NCI-H146 (cell line): ENCODE results near the gene TMEFF1.
"Not testable (repeated sequence)": the region's sequence is repeated elsewhere in the genome, so short reads cannot be mapped to it uniquely, and the experiment has no call there.

Experiments
- DNase-seq: peaks from one replicate; lab custom pipeline; 2025; lab: John Stamatoyannopoulos, UW

Gene TMEFF1

DNA sequence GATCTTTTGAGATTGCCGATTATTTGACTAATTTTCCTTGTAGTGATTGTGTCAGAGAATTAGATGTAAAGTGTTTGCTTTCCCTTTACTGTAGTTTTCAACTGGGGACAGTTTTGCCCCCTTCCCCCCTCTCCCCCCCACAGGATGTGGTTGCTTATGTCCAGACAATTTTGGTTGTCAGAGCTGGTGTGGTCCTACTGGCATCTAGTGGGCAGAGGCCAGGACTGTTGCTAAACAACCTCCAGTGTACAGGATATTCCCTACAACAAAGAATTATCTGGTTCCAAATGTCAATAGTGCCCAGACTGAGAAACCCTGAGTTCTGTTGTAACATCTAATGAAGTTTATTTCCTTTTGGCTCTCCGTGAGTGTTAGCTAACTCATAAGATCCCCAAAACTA, 20.0 kb downstream of the TMEFF1 start:
- DNase-seq: no peak

DNA sequence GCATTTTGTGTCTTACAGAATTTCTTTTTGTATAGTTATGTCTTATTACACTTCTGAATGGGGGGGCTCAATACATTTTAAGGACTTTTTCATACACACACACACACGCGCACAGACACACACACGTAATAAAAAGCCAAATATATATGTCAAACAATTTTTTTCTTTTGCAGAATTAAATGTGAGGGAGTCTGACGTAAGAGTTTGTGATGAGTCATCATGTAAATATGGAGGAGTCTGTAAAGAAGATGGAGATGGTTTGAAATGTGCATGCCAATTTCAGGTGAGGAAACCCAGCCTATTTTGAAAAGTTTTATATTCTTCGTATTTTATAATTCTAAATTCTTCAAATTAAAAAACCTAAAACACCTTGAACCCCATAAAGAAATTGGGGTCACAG, 25.6 kb downstream of the TMEFF1 start:
- DNase-seq: no peak

DNA sequence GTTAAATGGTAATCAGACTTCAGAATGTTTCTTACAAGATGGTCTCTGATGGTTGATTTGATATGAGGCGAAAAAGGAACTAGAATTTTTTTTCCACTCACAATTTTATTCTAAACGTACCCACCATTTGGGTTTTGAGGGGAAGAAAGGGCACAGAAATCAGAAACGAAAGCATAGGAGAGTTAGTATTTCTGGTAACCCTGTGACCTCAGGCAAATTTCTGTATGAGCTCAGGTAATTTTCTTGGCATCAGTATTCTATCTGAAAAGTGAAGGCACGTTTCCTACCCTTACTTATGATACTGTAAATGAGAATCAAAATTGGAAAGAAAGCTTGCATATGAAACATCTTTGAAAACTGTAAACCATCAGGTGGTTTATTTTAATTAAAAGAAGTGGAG, 26.5 kb downstream of the TMEFF1 start:
- DNase-seq: no peak

DNA sequence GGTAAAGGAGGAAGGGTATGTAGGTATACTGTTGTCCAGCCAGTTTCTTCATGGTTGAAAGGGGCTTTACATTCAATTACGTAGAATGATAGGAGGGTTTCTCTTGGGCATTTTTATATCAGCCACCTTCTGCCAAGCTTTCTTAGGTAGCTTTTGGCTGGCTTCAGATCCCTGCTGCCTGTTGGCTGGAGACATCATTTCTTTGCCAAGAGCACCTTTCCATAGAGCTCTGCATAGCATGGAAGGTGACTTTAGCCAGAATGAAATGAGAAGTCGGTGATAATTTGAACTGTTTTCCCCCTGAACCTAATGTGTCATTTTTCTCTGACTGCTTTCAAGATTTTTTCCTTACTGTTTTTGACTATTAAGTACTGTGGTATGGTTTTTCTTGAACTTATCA, 26.9 kb downstream of the TMEFF1 start:
- no peak for DNase-seq

DNA sequence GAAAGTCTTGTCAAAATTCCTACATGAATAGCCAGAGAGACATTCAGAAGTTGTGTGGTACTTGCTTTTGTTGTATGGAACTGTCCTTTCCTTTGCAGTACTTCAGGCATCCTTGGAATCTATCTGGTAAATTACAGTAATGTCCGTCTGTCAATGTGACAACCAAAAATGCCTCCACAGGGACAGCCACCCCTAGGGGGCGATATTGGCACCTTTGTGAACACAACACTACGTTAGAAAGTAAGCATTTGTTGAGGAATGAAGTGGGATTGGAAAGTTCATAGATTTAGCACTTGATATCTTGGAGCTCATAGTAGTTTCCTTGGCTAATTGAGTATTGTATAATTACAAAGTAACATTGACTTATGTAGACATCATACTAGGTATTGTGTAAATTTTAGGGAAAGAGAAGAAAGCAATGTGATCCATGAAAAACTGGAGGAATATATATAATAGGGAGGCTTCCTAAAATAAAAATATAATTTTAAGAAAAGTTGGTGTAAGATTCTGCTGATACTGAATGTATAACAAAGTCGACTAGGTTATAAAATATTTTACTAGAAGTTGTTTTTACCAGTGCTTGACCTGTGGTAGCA, 32.7 kb downstream of the TMEFF1 start:
- DNase-seq: peak; percentile 2

DNA sequence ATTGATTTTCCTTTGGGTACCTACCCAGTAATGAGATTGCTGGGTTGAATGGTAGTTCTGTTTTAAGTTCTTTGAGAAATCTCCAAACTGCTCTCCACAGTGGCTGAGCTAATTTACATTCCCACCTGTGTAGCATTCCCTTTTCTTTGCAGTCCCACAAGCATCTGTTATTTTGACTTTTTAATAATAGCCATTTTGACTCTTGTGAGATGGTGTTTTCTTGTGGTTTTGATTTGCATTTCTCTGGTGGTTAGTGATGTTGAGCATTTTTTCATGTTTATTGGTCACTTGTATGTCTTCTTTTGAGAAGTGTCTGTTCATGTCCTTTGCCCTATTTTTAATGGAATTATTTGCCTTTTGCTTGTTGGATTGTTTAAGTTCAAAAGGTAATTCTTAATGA, 34.4 kb downstream of the TMEFF1 start:
- not testable (repeated sequence) for DNase-seq

DNA sequence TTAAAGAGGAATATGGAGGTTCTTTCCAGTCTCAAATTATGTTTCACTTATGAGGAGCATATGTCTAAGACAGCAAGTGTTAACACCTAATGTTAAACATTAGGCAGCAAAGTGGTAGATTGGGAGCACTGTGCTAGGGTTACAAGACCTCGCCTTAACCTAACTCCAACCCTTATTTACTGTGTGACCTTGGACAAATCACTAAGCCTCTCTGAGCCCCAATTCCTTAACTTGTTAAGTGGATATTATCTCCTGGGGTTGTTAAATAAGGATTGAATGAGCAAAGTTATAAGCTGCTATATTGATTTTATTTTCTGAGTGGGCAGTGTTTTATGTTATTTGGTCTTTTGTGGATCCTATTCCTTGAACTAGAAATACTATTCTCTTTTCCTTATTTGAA, 38.3 kb downstream of the TMEFF1 start:
- no peak for DNase-seq

DNA sequence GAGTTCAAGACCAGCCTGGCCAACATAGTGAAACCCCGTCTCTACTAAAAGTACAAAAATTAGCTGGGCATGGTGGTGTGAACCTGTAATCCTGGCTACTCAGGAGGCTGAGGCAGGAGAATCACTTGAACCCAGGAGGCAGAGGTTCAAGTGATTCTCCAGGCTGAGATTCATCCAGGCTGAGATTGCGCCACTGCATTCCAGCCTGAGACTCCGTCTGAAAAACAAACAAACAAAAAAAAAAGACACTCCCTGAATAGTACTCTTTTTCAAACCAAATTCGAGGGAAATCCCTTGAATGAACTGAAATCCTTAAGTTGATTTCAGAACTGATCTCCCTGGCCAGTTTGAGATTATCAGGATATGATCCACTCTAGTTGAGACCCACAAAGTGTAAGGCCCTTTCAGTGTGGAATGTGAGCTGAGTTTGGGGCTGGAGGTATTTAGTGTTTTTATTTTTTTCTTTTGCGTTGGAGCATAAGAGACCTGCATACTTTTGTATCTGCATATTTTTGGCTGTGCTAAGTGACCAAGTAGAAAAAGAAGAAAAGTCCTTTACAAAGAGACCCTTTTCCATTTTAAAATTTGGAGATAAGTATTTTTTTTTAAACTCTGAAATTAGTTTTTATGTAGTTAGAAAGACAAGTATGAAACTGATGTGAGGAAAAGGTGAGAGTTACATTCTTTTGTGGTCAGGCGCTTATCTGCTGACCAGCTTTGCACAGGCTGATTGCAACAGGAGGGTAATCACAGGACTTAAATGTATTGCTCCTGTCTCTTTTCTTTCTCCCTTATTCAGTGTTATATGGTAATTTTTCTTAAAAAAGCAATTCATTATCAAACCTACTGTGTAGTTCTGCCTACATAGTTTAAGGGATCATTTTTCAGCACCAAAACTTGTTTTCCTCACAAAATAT, 42.9 kb downstream of the TMEFF1 start:
- DNase-seq: no peak

DNA sequence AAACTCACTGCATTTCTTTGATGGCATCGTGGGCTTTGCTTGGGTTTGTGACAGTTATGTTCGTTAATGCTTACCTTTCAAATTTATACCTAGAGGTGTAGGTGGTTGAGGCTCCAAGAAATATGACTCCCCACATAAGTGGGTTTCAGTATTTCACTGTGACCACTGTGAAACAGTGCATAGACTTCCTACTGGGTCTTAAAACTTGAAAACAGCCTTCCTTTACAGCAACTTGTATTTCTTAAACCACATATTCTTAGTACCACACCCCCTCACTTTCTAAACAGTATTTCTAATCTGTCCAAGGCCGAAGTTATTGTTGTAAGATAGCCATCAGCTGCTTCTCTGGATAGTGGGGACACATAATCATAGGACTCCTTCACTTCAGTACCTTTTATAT, 48.3 kb downstream of the TMEFF1 start:
- DNase-seq: no peak

DNA sequence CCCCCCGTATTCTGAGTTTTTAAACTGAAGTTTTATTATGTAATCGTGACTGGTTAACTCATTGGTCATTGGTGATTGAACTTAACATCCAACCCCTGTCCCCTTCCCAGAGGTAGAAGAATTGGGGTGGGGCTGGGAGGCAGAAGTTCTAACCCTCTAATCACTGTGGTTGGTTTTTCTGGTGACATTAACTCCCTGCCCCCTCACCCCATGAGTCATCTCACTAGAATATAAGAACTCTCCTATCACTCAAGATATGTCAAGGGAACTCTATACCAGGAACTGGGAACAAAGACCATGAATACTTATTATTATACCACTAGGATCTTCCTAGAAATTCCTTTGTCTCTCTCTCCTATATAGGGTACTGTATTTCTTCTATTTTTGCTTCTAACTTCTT, 52.6 kb downstream of the TMEFF1 start:
- no peak for DNase-seq

DNA sequence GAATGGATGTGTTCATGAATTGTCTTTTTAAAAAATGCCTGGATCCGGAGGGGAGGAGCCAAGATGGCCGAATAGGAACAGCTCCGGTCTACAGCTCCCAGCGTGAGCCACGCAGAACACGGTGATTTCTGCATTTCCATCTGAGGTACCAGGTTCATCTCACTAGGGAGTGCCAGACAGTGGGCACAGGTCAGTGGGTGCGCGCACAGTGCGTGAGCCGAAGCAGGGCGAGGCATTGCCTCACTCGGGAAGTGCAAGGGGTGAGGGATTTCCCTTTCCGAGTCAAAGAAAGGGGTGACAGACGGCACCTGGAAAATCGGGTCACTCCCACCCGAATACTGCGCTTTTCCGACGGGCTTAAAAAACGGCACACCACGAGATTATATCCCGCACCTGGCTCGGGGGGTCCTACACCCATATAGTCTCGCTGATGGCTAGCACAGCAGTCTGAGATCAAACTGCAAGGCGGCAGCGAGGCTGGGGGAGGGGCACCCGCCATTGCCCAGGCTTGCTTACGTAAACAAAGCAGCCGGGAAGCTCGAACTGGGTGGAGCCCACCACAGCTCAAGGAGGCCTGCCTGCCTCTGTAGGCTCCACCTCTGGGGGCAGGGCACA, 54.3 kb downstream of the TMEFF1 start:
- not testable (repeated sequence) for DNase-seq

DNA sequence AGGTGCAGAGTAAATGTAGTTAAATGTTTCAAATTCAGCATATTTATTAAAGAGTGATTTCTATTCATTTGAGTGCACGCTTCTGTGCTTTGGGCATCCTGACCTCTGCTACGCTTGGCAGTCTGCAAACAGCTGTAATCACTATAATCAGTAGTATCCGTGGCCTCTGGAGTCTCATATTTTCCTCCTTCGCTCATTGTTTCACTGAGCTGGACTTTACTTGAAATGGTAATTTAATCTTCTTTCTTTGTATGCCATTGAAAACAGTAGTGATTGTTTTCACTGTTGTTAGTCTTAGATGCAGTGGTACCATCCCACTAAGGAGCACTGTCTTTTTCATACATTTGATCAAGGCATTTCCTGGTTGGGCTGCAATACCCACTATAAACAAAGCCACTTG, 61.5 kb downstream of the TMEFF1 start:
- peak; percentile 23 for DNase-seq

DNA sequence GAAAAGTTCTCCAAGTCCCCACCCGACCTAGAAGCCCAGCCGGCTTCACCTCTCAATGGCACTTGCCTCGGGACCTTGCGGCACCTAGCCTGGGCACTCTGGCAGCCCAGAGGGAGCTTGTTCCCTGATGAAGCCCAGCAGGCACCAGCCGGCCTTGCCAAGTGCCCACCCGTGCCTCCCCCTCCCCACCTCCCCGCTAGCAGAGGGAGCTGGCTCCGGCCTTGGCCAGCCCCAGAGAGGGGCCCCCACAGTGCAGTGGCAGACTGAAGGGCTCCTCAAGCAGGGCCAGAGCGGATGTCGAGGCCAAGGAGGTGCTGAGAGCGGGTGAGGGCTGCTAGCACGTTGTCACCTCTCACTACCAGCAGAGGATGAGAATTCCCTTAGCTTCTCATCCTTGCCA, 67.4 kb downstream of the TMEFF1 start:
- DNase-seq: no peak

DNA sequence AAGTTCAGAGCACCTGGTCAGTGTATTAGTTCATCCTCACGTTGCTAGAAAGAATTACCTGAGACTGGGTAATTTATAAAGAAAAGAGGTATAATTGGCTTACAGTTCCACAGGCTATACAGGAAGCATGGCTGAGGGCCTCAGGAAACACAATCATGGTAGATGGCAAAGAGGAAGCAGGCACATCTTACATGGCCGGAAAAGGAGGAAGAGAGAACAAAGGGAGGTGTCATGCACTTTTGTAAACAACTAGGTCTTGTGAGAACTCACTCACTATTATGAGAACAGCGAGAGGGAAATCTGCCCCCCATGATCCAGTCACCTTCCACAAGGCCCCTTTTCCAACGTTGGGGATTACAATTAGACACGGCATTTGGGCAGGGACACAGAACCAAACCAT, 76.1 kb downstream of the TMEFF1 start:
- DNase-seq: no peak

DNA sequence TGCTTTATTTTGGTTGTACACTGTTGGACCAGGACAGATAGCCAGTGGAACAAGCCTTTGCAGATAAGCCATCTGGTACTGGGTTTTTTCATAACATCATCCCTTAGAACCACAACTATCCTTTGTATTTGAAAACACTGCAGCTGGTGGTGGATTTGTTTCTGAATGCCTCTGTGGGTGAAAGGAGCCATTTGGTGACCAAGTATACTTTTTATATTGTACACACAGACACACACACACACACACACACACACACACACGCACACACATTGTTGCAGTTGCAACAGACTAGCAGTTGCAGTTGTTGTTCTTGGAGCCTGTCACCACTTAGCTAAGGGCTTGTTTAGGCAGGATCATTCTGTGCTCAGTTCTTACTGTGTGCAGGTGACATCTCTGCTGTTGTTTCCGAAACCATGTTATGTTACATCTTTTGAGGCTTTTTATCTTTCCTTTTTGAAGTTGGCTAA, 82.0 kb downstream of the TMEFF1 start:
- DNase-seq: no peak

DNA sequence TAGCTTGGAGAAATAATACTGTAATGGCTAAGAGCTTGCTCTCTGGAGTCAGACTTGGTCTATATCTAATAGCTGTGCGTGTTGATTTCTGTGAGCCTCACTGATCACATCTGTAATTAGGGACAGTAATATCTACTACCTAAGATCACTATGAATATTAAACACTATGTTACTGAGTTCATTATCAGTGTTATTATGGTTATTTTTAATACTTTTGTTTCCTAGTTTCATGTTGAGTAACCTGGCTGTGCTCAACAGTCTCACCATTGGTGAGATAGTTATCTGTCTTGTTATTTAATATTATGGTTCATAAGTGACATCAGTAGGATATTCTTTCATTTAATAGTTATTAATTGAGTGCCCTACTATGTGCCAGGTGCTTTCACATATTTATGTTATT, 82.5 kb downstream of the TMEFF1 start:
- DNase-seq: no peak

DNA sequence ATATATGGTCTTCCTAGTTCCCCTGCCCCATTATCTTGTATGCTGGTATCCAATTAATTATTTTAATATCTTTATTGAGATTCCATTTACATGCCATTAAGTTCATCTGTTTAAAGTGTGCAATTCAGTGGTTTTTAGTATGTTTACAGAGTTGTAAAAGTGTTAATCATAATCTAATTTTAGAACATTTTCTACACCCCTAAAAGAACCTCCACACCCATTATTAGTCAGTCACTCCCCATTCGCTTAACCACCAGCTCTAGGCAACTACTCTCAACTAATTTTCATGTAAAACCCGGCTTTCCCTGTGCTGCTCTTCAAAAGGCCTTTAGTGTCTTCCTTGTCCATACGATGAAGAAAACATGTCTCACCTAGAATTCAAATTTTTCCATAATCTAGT, 84.1 kb downstream of the TMEFF1 start:
- DNase-seq: no peak

DNA sequence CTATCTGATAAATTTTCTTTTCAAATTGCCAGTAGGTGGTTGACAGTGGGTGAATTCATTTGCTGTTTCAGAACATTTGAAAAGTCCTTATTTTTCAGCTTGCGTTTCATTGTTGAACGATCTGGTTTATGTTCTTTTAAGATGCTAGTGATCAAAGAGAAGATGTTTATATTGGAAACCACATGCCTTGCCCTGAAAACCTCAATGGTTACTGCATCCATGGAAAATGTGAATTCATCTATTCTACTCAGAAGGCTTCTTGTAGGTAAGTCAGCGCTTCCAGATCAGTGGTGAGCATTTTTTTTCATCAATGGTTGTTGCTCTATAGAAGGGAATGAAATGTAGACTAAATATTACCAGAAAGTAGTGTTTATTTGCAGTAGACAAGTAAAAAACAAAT, 88.3 kb downstream of the TMEFF1 start:
- no peak for DNase-seq

DNA sequence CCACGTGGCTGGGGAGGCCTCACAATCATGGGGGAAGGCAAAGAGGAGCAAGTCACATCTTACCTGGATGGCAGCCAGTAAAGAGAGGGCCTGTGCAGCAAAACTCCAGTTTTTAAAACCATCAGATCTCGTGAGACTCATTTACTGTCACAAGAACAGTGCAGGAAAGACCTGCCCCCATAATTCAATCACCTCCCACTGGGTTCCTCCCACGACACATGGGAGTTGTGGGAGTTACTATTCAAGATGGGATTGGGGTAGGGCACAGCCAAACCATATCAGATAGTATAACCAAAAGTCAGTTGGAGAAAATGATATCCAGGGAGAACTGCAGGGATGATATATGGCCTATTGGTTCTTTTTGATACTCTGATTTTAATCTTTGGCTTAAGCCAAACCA, 94.9 kb downstream of the TMEFF1 start:
- no peak for DNase-seq

DNA sequence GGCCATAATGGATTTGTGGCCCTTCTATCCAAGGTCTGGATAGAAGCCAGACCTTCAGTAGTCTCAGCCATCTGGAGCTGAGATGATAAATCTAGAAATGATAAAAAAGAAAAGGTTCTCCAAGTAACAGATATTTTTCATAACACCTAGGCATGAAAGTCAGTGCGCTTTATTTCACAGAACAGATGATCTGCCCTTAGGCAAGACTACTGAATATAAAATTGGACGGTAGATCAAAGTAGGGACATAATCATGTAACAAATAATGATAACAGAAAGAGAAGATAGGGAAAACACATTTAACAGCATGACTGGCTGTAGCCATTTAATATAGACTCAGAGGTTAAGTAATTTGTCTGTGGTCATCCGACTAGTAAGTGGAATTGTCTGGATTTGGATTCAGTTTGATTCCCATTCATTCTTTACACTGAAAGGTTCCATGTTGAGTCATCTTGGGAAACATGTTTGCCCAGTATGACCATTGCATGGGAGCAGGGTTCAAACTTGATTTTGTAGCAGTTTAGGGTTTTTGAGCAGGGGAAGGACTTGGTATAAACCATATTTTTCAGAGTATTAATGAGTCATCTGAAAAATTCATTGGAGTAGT, 100.8 kb downstream of the TMEFF1 start:
- no peak for DNase-seq

DNA sequence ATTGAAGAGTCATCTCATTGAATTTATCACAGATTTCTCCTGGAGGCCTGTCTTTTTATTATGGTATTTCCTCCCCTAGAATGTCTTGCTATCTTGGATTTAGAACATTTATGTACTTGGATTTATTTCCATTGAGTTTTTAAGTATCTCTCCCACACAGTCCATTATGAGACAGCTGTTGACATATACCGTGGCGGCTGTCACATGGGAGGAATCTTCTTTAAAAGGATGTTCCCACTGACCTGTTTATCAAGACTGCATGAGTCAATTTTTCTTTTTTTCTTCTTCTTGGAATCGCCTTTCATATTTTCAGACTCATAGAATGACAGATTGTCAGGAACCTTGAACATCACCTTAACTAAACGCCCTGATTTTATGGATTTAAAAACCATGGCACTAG, 102.1 kb downstream of the TMEFF1 start:
- DNase-seq: no peak

DNA sequence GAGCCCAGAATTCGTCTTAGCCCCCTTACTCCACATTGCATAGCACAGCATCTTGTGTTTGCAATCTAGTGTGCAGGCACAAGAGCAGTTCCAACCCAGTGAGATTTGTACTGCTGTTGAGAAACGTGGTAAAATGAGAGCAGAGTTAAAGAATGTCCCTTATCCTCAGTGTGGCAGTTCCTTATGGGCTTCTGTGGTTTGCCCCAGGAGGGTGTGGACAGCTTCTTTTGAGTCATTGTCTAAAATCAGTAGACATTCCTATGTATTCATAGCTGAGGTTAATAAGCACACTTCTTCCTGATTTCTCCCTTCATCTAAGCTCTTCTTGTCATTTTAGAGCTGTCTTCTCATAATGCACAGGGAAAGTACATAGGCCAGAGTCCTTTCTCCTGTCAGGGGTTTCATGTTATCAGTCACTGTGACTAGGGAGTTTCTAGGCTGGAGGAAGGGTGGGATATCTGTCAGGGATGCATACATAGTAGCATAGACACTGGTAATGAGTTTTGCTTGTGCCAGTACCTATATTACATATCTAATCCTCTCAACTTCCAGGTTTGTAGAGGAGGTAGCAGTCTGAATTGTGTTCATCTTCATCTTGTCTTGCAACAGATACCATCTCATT, 102.9 kb downstream of the TMEFF1 start:
- no peak for DNase-seq
